GM19043 (cell line): ENCODE data around the gene TFPI2.
A peak's percentile ranks its signal among the peaks of the same experiment; 100 is the strongest.
"Not testable (repeated sequence)": the region's sequence is repeated elsewhere in the genome, so short reads cannot be mapped to it uniquely, and the experiment has no call there.

Experiments used
- ATAC-seq: cut with Tn5 transposase; IDR thresholded peaks from one replicate; pipeline ENCODE4 v1.9.1; 2021; ENCODE audit warnings: low read depth; ENCODE audit not compliant: unreplicated experiment

Gene TFPI2, protein sequence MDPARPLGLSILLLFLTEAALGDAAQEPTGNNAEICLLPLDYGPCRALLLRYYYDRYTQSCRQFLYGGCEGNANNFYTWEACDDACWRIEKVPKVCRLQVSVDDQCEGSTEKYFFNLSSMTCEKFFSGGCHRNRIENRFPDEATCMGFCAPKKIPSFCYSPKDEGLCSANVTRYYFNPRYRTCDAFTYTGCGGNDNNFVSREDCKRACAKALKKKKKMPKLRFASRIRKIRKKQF

DNA sequence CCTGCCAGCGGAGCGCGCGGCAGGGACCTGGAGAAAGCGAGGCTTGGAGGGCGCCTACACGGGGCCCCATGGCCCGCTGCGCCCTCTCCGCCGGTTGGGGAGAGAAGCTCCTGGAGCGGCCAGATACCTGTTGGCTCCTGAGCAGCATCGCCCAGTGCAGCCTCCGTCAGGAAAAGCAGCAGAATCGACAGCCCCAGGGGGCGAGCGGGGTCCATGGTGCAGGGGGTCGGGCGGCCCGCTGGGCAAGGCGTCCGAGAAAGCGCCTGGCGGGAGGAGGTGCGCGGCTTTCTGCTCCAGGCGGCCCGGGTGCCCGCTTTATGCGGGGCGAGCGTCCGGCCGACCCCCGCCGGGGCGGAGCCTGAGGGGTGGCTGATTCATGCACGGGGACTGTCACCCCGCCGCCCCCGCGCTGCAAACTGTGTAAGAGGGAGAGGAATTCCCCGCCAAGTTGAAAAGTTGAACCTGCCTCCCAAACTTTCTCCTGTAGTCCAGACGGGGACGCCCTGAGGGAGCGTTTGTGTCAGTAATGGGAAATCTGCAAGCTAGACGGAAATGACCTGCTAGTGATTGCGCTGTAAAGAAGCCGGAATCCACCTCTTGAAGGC lies at the start of gene TFPI2:
TFPI2 (minus strand) TSS at position 290 of the 605 bp plus-strand sequence; CDS start at position 215, 75 bp downstream.
- peak; percentile 45 for ATAC-seq

DNA sequence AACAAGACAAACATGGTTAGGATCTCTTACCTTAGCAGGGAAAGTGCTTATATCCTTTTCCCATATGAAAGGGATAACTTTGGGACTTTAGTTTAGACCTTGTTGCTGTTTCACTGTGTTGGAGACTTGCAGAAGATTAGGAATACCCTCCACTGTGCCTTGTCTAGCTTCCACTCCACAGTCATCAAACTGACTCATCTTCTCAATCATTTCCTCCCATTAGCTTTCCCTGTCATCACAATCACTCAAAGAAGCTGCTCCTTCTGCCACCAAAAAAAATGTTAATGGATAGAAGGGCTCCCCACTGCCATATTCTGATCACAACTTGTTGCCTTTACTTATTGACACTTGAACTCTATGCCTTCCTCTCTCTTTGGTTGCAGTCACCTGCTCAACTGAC lies 47.7 kb upstream of the TFPI2 start:
- no peak for ATAC-seq

DNA sequence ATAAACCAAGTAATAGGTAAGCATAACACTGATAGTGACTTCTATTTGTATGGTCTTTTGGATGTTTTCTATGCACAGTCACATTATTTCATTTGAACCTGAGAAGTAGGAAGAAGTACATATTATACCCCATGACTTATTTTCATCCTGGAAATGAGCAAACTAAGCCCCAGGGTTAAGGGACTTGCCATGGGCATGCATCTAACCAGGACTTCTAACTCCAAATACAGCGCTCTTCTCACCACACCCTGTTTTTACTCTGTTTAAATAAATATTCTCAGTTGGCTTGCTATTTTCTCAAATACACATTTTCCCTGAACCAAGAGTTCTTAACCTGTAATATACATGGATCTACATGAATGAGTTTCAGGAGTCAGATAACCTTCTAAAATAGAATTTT lies 47.3 kb upstream of the TFPI2 start:
- ATAC-seq, result no peak

DNA sequence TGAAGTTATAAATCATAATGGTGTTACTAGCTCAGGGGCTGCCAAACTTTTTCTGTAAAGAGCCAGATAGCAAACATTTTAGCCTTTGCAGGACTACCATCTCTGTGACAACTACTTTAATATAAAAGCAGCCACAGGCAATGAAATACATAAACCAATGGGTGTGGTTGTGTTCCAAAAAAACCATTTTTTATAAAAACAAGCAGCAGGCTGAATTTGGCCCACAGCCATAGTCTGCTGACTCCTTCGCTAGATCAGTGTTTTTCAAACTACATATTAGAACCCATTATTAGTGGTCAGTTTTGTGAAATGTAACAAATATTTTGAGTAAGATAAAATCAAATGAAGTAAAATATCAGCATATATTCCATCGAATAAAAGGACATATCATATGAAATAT lies 44.5 kb upstream of the TFPI2 start:
- ATAC-seq, result no peak

DNA sequence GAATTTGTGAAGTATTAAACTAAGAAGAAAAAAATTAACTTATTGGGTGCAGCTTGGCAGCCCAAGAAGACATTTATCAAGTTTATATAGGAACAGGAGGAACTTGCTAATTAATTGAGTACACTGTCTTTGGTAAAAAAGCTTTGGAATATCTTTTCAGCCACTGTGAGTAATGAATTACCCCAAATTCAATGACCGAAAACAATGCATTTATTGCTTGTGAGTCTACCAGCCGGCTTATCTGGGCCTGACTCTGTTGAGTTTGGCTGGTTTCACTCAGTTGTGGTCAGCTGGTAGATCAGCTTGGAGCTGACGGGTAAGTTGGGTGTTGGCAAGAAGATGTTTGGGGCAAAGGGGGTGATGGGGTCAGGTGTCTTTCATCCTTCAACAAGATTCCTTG lies 42.6 kb upstream of the TFPI2 start:
- ATAC-seq, result no peak

DNA sequence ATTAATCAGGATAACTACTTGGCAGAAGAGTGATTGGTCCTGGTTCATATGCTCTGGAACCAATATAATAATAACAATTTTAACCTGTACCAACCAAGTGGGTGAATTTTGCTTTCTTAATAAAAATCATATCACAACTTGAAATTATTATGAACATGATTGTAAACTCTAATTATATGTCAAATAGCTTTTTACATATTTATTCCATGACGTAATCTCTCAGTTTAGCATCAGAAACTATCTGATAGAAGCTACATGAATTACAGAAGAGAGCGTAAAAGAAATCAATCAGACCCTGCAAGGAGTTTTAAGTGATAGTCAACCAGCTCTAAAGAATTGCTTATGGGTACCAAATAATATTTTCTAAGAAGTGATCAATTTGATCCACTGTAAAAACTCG lies 41.1 kb upstream of the TFPI2 start:
- ATAC-seq, result no peak

DNA sequence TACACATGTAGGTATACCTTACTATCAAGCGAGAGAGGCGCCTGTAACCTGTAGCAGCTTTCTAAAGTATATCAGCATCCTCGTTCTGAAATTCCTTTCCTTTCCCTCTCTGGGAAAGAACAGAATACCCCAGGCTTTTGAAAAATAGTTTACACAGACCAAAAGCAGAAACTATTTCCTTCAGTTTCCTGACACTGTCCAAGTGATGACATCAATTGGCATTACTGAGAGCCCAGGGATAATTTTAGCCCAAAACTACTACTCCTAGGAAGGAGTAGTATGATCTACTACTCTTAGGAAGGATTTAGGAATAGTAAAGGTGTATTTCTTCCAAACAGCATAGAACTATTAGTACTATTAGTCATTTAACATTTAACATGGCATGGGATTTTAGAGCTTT lies 37.0 kb upstream of the TFPI2 start:
- no peak for ATAC-seq

DNA sequence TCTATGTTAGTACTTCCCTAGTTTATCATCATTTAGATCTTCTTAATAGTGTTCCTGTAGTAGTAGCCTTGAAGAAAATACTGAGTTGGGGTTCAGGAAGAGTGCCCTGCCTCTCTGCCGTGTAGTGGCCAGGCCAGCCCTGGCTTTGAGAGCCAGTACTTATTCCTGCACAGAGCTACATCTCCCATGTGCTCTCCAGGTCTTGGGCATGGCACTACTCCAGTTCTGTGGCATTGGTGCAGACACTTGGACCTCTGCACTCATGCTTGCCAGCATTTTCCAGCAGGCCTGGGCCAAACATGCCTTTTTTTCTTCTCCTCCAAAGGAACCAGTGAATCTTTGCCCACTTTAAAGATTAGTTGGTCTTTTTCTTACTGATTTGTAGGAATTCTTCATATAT lies 36.2 kb upstream of the TFPI2 start:
- ATAC-seq, result no peak

DNA sequence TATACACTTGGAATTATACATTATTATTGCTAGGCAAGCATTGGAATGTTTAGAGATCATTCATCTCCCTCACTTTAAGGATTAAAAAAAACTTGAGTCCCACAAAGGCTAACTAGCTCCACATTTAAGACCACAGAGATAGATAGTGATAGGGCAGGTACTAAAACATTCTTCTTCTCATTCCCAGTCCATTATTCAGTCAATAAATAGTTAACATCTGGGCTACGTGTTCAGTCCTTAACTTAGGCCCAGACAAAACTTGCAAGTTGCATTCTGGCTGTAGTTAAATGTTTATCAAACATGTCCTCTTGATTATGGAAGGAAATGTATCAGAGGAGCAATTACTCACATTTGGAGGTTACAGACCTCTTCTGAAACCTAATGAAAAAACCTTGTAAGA lies 33.4 kb upstream of the TFPI2 start:
- no peak for ATAC-seq

DNA sequence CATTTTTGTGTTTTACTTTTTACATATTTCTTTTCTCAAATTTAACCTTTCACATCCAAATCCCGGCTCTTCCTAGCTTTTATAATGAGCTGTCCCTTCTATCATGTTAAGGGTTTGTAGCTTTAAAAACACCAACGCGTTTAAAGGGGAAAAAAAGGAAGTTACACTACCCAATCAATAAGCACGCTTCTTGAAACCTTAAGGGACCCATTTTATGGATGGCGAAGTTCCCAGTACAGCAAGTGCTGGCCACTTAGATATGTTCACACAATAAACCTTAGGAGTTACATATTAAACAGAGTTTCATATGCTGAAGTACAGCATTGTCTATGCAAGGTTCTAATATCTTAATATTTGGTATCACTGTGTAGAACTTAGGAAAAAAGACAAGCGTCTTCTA lies 32.7 kb upstream of the TFPI2 start:
- no peak for ATAC-seq

DNA sequence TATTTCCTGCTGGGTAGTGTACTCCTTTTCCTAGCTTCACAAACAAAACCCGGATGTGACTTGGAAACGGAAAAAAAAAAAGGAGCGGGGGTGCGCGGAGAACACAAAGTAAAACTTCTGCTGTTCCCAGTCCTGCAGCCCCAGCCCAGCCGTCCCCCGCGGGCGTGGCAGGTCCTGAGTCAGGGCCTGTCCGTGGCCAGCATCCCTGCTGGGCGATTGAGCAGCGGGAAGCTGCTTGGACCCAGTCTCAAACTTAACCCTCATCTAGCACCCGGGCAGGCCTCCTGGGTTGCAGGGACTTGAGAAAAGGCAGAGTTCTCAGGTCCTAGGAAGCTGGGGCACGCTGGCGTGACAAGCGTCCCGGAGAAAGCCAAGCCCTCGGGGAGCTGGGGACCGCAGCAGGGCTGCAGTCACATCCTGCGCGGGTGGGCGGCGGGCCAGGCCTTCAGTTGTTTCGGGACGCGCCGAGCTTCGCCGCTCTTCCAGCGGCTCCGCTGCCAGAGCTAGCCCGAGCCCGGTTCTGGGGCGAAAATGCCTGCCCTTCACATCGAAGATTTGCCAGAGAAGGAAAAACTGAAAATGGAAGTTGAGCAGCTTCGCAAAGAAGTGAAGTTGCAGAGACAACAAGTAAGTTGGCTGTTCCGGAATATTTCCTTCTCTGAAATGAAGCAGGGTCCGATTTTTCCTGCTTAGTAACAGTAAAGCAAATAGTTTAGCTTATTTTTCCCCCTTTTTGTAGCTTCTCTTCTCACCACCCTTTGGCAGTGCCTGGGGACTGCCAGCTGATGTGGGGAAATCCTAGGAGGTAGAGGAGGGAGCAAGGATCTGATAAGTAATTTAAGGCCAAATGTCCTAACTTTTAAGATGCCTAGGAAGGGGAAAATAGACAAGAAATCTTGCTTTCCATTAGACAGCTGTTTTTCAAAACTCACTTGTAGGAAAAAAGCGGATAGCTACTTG lies 31.3 kb upstream of the TFPI2 start, which contains the start of gene GNG11:
GNG11 (plus strand) TSS at position 129 of the 960 bp plus-strand sequence; CDS start at position 532, 403 bp downstream.
- peak; percentile 90 for ATAC-seq

DNA sequence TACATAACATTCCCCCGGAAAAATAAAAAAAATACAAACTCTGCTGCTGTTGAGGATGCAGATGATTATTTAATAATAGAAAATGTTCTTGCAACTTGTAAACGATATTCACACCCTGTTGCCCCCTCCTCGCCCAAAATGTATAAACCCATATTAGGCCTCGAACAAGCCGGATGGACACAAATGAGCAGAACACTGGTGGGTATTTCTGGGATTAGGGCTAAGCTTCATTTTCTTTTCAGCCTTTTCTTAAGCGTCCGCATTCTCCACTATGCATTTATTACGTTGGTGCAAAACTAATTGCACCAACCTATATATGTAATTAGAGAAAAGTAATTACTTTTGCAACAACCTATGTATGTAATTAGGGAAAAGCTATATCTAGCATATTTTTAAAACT lies 30.6 kb upstream of the TFPI2 start:
- no peak for ATAC-seq

DNA sequence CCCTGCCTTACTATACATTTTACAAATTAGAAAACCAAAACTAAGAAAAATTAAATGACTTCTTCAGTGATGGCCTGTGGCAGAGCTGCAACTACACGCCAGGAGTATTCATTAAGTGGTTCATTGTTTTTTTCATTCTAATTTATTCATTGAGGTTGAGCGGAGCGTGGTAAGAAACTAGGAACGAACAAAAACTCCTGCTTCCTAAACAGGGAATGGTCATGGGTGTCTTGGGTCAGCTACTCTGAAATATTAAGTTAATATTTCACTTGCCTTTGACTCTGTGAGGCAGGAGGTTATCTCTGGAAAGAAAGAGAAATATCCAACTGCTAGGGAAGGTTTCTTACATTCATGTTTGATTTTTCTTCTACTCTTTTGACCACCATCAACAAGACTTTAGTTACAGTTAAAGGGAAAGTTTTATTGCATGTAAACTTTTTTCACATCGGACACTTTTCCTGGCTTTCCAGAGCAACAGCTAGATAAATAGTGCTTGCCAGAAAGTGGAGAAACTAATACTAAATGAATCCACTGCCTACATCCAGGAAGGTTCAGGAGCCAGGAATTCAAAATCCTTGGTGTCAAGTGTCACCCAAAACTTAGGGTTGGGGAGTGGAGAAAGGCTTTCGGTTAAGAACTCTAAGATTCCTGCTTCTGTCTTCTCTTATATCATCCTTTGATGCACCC lies 30.1 kb upstream of the TFPI2 start:
- ATAC-seq, result no peak

DNA sequence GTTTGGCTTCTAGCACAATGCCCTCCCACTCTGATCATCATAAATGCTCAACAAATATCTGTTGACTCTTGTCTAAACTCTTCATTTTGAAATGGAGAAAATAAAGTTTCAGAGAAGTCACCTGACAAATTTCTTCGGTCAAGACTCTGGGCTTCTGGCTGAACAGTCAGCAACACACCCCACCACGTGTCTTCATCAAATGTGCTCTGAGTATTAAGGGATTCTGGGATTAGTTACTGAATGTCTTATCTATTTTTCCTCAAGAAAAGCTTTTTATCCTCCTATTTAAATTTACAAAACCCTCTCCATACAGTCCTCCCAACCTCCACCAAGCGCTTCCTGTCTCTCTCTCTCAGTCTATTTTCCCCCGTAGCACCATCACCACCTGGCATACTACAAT lies 25.8 kb upstream of the TFPI2 start:
- ATAC-seq, result not testable (repeated sequence)

DNA sequence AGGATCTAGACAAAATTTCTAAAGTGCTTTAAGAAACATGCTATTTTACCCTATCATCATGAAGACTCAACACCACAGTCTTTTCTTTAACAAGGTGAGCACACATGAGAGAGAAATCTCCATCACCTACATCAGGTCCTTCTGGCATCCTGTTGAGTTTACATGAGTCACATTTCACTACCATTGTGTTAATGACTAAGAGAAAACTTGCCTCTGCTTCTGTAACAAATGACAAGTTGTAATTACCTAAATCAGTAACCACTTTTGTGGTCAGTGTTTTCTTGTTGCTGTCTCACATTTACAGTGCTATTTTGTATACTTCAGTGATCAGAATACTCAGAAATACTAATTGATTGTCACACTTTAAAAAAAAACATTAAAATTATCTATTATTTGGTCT lies 25.3 kb upstream of the TFPI2 start:
- ATAC-seq, result not testable (repeated sequence)

DNA sequence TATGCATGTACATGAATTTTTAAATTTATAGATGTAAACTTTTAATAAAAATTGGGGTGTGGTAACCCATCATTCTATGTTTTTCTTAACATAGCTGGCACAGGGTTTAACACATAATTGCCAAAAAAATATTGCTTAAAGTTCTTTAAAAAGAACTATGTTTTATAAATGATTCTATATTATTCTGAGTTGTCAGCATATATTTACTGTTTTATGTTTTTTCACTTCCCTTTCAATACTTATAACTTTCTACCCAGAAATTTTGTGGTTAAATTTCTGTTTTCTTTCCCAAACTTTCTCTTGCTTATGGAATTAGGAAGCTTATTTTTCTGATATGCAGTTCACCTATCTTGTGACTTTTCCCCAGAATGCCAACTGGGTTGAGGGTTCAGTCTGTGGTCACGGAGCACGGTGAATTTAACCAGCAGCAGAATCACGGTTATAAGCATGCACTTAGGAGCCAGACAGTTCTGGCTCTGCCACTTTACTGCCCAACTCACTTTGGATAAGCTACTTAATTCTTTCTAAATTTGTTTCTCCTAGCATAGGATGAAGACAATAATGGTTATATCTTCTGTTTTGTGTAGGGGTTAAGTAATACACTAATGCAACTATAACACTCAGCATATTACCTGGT lies 24.8 kb upstream of the TFPI2 start:
- not testable (repeated sequence) for ATAC-seq

DNA sequence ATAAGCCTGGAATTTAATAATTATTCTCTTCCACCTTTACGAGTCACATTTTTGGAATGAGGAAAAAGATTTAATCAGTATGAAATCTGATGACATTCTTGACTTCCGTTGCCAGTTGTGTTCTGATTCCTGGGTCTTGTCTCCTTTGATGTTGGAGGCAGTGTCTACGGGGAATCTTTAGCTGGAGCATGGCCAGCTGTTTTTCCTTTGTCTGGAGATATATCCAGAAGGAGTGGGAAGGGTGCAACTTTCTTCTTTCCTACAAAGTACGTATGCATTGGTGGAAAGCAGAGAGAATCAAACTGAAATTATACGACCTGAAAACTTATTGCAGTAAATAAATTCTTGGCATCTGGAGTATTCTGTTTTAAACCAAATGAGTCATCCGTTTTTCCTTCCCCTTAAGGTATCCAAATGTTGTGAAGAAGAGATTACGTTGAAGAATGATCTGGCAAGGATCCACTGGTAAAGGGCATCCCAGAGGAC lies 24.1 kb upstream of the TFPI2 start:
- ATAC-seq, result no peak

DNA sequence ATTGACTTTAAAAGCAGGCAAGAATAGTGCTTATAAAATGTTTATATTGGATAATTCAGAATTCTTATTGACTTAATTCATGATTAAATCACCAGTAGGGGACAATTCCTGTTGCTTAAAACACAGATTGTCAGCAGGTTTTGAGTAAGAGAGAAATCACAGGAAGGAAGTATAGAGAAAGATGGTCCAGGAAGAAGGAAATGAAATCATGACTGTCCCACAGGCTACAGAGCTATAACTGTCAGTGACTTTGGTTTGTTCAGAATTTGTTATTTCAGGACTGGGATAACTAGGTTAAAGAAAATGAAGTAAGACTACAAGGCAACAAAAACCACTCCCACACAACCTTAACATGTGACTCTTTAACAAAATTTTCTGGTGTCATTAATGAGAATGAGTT lies 22.6 kb upstream of the TFPI2 start:
- no peak for ATAC-seq

DNA sequence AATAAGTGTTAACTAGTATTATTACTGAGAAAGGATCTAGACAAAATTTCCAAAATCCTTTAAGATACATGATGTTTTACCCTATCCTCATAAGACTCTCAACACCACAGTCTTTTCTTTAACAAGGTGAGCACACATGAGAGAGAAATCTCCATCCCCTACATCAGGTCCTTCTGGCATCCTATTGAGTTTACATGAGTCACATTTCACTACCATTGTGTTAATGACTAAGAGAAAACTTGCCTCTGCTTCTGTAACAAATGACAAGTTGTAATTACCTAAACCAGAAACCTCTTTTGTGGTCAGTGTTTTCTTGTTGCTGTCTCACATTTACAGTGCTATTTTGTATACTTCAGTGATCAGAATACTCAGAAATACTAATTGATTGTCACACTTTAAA lies 21.1 kb upstream of the TFPI2 start:
- peak; percentile 81 for ATAC-seq

DNA sequence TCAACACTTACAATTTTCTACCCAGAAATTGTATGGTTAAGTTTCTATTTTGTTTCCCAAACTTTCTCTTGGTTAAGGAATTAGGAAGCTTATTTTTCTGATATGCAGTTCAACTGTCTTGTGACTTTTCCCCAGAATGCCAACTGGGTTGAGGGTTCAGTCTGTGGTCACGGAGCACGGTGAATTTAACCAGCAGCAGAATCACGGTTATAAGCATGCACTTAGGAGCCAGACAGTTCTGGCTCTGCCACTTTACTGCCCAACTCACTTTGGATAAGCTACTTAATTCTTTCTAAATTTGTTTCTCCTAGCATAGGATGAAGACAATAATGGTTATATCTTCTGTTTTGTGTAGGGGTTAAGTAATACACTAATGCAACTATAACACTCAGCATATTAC lies 20.7 kb upstream of the TFPI2 start:
- not testable (repeated sequence) for ATAC-seq
